Chondrocyte (in vitro differentiated cells): Measurements from ENCODE around the gene ADARB2. TPM values are rescaled to one million over a fixed set of nuclear protein-coding genes. Genes with fewer than 3 reads are reported as not detected.

Experiments
- DNase-seq: peaks from one replicate; pipeline ENCODE4 v3.0.0; 2021; ENCODE audit warnings: mixed read lengths, low spot score
- H3K27ac Mint-ChIP-seq: one replicate; pipeline ENCODE4 v1.8.0; 2021; ENCODE audit warnings: mild to moderate bottlenecking, moderate library complexity, mixed read lengths; ENCODE audit not compliant: unreplicated experiment
- H3K27me3 Mint-ChIP-seq: 2 replicates; pipeline ENCODE4 v1.8.0; 2021; ENCODE audit warnings: low read depth, mixed read lengths
- H3K36me3 Mint-ChIP-seq: 2 replicates; pipeline ENCODE4 v1.8.0; 2021; ENCODE audit warnings: low read depth, mixed read lengths
- H3K4me1 Mint-ChIP-seq: 2 replicates; pipeline ENCODE4 v1.8.0; 2021; ENCODE audit warnings: low read depth, mild to moderate bottlenecking, mixed read lengths
- H3K4me3 Mint-ChIP-seq: one replicate; pipeline ENCODE4 v1.8.0; 2021; ENCODE audit warnings: mild to moderate bottlenecking, moderate library complexity, mixed read lengths; ENCODE audit not compliant: unreplicated experiment
- H3K9me3 Mint-ChIP-seq: 2 replicates; pipeline ENCODE4 v1.8.0; 2021; ENCODE audit warnings: low read depth, mixed read lengths
- CTCF ChIP-seq: fragments of 200-600 bp; sonication (generic); IDR thresholded peaks from 2 replicates; pipeline ENCODE4 v1.5.0; 2021; ENCODE audit warnings: antibody characterized with exemption, mild to moderate bottlenecking, moderate library complexity
- total RNA-seq: library from RNA; stranded (reverse); gene quantifications from 3 replicates; pipeline ENCODE4 v1.2.1, GENCODE V29; 2021

Gene ADARB2
- total RNA-seq, 1 donor from 2014 or later, result 3.3 TPM

- no peaks in the 10 kb centered on the region for H3K36me3 Mint-ChIP-seq
- no peaks in the 10 kb centered on the region for H3K9me3 Mint-ChIP-seq
- no peaks in the 10 kb centered on the region for H3K4me1 Mint-ChIP-seq
- no peak overlapping the region for H3K27ac Mint-ChIP-seq
- peaks cover 10% of the 10 kb centered on the region for H3K27me3 Mint-ChIP-seq
- H3K4me3 Mint-ChIP-seq, result no peak overlapping the region
- no peak for TF ChIP-seq CTCF
- DNase-seq, result peak; percentile 47
These were observed 84.0 kb downstream of the ADARB2 start for GRCh38 chr10:1653321-1653720.

GRCh38 chr10:1652151-1652550 is 85.2 kb downstream of the ADARB2 start:
- no peak overlapping the region for H3K4me3 Mint-ChIP-seq
- no peak overlapping the region for H3K27ac Mint-ChIP-seq
- no peak for TF ChIP-seq CTCF
- H3K4me1 Mint-ChIP-seq, result no peaks in the 10 kb centered on the region
- H3K36me3 Mint-ChIP-seq, result no peaks in the 10 kb centered on the region
- no peaks in the 10 kb centered on the region for H3K9me3 Mint-ChIP-seq
- peak; percentile 60 for DNase-seq
- peaks cover 4% of the 10 kb centered on the region for H3K27me3 Mint-ChIP-seq

GRCh38 chr10:1651270-1651966 is 85.9 kb downstream of the ADARB2 start:
- H3K4me3 Mint-ChIP-seq, result no peak overlapping the region
- H3K27me3 Mint-ChIP-seq, result peaks cover 4% of the 10 kb centered on the region
- H3K36me3 Mint-ChIP-seq, result no peaks in the 10 kb centered on the region
- peak; percentile 79 for DNase-seq
- H3K4me1 Mint-ChIP-seq, result no peaks in the 10 kb centered on the region
- TF ChIP-seq CTCF, result no peak
- H3K27ac Mint-ChIP-seq, result no peak overlapping the region
- no peaks in the 10 kb centered on the region for H3K9me3 Mint-ChIP-seq

GRCh38 chr10:1650542-1651269 is 86.6 kb downstream of the ADARB2 start:
- H3K27me3 Mint-ChIP-seq, result peaks cover 4% of the 10 kb centered on the region
- no peak overlapping the region for H3K4me3 Mint-ChIP-seq
- peak; percentile 59 for DNase-seq
- TF ChIP-seq CTCF, result no peak
- no peak overlapping the region for H3K27ac Mint-ChIP-seq
- H3K9me3 Mint-ChIP-seq, result no peaks in the 10 kb centered on the region
- no peaks in the 10 kb centered on the region for H3K36me3 Mint-ChIP-seq
- no peaks in the 10 kb centered on the region for H3K4me1 Mint-ChIP-seq

- Mint-ChIP-seq H3K27ac (no peak overlapping the region), H3K4me1 (no peaks in the 10 kb centered on the region), H3K27me3 (peaks cover 4% of the 10 kb centered on the region), H3K36me3 (no peaks in the 10 kb centered on the region), H3K4me3 (no peak overlapping the region), H3K9me3 (no peaks in the 10 kb centered on the region)
- TF ChIP-seq CTCF, result no peak
- DNase-seq, result peak; percentile 38
These were observed 88.7 kb downstream of the ADARB2 start for GRCh38 chr10:1648648-1649047.
